ENCODE results near the gene UBE2L6.

The UBE2L6 gene

DNA sequence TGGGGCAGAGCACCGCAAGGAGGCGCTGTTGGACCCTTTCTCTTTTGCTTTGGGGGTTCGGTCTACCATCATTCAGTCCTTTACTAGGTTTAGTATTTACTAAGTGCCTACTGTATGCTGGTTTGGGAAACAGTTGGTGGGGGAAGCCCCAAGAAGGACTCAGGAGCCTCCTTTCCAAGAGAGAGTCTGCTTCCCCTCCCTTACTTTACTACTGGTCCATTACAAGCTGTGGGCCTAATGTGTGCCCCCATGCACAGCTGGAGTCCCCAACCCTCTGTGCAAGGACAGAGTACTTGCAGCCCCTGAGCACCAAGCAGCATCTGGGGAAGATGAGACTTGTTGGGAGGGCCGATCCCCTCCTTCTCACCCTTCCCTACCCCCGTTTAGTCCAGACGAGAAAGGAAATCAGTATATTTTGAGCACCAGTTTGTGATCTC lies 876 bp upstream of the UBE2L6 start:
- no peak for TF ChIP-seq TAF1 (IDR thresholded peaks at IDR 0.05; ENCODE audit: borderline replicate concordance, insufficient read depth, low read length)
- no peak for TF ChIP-seq FOXP2 (optimal IDR thresholded peaks at IDR 0.05; ENCODE audit: borderline replicate concordance, extremely low read depth, extremely low read length, insufficient read depth)
- TF ChIP-seq POLR2AphosphoS5 (IDR thresholded peaks at IDR 0.05; ENCODE audit: low read depth, low read length), result no peak; the same call in 1 of the 2 replicates
- no peak for TF ChIP-seq SIN3A (IDR thresholded peaks at IDR 0.05; ENCODE audit: borderline replicate concordance, insufficient read depth, low read length)
- TF ChIP-seq, protein P1, sequence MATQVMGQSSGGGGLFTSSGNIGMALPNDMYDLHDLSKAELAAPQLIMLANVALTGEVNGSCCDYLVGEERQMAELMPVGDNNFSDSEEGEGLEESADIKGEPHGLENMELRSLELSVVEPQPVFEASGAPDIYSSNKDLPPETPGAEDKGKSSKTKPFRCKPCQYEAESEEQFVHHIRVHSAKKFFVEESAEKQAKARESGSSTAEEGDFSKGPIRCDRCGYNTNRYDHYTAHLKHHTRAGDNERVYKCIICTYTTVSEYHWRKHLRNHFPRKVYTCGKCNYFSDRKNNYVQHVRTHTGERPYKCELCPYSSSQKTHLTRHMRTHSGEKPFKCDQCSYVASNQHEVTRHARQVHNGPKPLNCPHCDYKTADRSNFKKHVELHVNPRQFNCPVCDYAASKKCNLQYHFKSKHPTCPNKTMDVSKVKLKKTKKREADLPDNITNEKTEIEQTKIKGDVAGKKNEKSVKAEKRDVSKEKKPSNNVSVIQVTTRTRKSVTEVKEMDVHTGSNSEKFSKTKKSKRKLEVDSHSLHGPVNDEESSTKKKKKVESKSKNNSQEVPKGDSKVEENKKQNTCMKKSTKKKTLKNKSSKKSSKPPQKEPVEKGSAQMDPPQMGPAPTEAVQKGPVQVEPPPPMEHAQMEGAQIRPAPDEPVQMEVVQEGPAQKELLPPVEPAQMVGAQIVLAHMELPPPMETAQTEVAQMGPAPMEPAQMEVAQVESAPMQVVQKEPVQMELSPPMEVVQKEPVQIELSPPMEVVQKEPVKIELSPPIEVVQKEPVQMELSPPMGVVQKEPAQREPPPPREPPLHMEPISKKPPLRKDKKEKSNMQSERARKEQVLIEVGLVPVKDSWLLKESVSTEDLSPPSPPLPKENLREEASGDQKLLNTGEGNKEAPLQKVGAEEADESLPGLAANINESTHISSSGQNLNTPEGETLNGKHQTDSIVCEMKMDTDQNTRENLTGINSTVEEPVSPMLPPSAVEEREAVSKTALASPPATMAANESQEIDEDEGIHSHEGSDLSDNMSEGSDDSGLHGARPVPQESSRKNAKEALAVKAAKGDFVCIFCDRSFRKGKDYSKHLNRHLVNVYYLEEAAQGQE (IDR thresholded peaks at IDR 0.05; ENCODE audit: insufficient read depth in 1 of 2, low read depth in 2 of 2, low read length in 2 of 2), result no peak

GRCh38 chr11:57566905-57567514 lies 462 bp downstream of the UBE2L6 start:
- TF ChIP-seq SIN3A (IDR thresholded peaks at IDR 0.05; ENCODE audit: borderline replicate concordance, insufficient read depth, low read length) (no peak), POLR2AphosphoS5 (IDR thresholded peaks at IDR 0.05; ENCODE audit: low read depth, low read length) (no peak), TAF1 (IDR thresholded peaks at IDR 0.05; ENCODE audit: borderline replicate concordance, insufficient read depth, low read length) (no peak), FOXP2 (optimal IDR thresholded peaks at IDR 0.05; ENCODE audit: borderline replicate concordance, extremely low read depth, extremely low read length, insufficient read depth) (no peak)
- TF ChIP-seq, protein P1 (IDR thresholded peaks at IDR 0.05; ENCODE audit: insufficient read depth in 1 of 2, low read depth in 2 of 2, low read length in 2 of 2), result no peak

DNA sequence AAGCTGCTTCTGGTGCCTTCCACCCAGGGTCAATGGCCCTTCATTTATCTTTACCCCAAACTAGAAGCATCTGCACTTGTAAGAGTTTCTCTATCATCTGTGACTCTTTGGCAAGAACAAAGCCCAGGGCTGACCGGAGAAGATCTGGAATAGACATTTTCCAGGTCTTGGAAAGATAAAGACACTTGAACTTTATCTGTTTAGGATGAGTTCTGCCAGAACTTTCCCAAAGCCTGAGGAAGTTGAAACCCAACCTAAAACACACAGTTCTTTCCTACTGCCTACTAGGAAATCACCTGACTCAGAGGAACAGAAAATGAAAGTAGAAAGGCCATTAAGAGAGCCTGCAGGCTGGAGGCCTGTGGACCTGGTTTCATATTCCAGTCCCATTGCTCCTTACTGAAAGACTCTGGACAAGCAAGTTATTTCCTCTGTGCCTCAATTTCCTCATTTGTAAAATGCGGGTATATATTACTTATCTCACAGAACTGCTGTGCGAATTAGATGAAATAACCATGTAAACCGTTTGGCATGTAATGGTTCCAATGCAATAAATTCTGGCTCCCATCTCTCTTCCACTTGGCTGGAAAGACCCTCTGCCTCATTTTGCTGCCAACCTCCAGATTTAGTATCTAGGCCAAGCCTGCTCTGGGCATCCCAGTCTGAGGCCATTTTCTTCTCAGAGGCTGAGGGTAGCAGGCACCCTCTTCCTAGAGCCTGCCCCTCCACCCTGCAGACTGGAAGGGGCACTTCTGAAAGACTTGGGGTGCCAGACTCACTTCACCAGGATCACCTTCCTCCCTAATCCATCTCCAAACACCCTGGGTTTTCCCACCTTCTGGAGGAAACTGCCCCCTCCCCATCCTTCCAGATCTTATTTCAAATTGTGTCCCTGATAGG lies 1.2 kb downstream of the UBE2L6 start:
- TF ChIP-seq TAF1 (IDR thresholded peaks at IDR 0.05; ENCODE audit: borderline replicate concordance, insufficient read depth, low read length), result no peak
- TF ChIP-seq, protein P1 (IDR thresholded peaks at IDR 0.05; ENCODE audit: insufficient read depth in 1 of 2, low read depth in 2 of 2, low read length in 2 of 2), result no peak
- TF ChIP-seq FOXP2 (optimal IDR thresholded peaks at IDR 0.05; ENCODE audit: borderline replicate concordance, extremely low read depth, extremely low read length, insufficient read depth), result no peak
- no peak for TF ChIP-seq SIN3A (IDR thresholded peaks at IDR 0.05; ENCODE audit: borderline replicate concordance, insufficient read depth, low read length)
- no peak for TF ChIP-seq POLR2AphosphoS5 (IDR thresholded peaks at IDR 0.05; ENCODE audit: low read depth, low read length)

- TF ChIP-seq TAF1 (IDR thresholded peaks at IDR 0.05; ENCODE audit: borderline replicate concordance, insufficient read depth, low read length) (no peak), POLR2AphosphoS5 (IDR thresholded peaks at IDR 0.05; ENCODE audit: low read depth, low read length) (no peak), FOXP2 (optimal IDR thresholded peaks at IDR 0.05; ENCODE audit: borderline replicate concordance, extremely low read depth, extremely low read length, insufficient read depth) (no peak), SIN3A (IDR thresholded peaks at IDR 0.05; ENCODE audit: borderline replicate concordance, insufficient read depth, low read length) (no peak)
- TF ChIP-seq, protein P1 (IDR thresholded peaks at IDR 0.05; ENCODE audit: insufficient read depth in 1 of 2, low read depth in 2 of 2, low read length in 2 of 2), result no peak
Observed at GRCh38 chr11:57562596-57562995, 4.9 kb downstream of the UBE2L6 start.
